Measurements from ENCODE around the gene DDC.

DNA sequence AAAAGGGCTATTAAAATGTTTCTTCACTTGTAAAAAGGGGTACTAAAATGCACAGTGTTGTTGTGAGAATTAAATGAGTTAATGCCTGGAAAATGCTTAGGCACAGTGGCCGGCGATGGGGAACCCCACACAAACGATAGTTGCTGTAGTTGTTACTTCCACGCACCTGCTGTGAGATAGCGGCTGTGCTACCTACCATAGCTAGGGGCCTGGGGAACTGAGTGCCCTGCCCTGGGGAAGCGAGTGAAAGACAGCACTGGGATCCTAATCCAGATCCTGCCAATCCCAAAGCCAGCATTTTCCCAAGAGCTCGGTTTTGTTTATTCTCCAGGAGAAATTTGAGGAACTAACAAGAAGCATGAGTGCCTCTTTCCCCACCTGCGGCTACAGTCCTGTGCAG lies 27.8 kb downstream of the DDC start:
- TF ChIP-seq, protein P1, sequence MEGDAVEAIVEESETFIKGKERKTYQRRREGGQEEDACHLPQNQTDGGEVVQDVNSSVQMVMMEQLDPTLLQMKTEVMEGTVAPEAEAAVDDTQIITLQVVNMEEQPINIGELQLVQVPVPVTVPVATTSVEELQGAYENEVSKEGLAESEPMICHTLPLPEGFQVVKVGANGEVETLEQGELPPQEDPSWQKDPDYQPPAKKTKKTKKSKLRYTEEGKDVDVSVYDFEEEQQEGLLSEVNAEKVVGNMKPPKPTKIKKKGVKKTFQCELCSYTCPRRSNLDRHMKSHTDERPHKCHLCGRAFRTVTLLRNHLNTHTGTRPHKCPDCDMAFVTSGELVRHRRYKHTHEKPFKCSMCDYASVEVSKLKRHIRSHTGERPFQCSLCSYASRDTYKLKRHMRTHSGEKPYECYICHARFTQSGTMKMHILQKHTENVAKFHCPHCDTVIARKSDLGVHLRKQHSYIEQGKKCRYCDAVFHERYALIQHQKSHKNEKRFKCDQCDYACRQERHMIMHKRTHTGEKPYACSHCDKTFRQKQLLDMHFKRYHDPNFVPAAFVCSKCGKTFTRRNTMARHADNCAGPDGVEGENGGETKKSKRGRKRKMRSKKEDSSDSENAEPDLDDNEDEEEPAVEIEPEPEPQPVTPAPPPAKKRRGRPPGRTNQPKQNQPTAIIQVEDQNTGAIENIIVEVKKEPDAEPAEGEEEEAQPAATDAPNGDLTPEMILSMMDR (optimal IDR thresholded peaks at IDR 0.05 in 1 of 3, IDR thresholded peaks at IDR 0.05 in 1 of 3, conservative IDR thresholded peaks at IDR 0.05 in 1 of 3; ENCODE audit: extremely low read depth in 1 of 3, insufficient read depth in 2 of 3, low read length in 3 of 3), result no peak
- TF ChIP-seq EZH2 (IDR thresholded peaks at IDR 0.05; ENCODE audit: low read length), result no peak

Measured in keratinocyte (primary cell).